ENCODE measurements around the gene MUC22. TPM values are rescaled to one million over a fixed set of nuclear protein-coding genes. Genes with fewer than 3 reads are reported as not detected.
A peak's percentile ranks its signal among the peaks of the same experiment; 100 is the strongest.
"Not testable (repeated sequence)": the region's sequence is repeated elsewhere in the genome, so short reads cannot be mapped to it uniquely, and the experiment has no call there.

MUC22 gene
- total RNA-seq, 1 donor from 2014 or later: not detected

DNA sequence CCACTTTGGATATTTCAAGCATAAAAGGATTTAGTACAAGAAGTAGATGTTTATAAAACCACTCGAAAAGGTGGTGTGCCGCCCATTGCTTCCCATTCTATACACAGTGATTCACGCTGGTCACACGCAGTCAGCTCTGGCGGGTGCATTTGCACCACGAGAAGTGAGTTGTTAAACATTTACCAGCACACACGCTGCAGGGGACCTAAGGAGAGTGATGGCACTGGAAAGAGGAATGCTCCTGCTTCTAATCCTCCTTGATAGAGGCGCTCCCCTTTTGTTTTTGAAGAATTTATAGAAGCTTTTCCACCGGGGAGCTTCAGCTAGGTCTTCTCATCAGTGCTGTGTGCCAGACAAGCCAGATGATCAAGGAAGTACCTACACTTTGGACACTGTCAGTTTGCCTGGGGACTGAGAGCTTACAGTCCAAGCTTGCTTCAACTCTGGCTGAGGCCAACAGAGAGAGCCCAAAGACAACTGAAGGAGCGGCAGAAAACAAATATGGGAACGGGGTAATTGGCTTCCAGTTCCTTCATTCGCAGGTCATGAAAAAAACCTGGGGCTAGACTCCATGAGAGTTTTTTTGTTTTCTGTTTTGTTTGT is 31.2 kb downstream of the MUC22 start:
- no peaks in the 10 kb centered on the region for H3K27me3 ChIP-seq
- ATAC-seq (peak; percentile 51), DNase-seq (no peak)
- H3K27ac ChIP-seq: no peak overlapping the region
- H3K9me3 ChIP-seq: no peaks in the 10 kb centered on the region
- peaks cover 6% of the 10 kb centered on the region for H3K4me1 ChIP-seq
- no peaks in the 10 kb centered on the region for H3K36me3 ChIP-seq
- intact Hi-C loops (cut with DNase I): no loop called here
- TF ChIP-seq, protein P1, sequence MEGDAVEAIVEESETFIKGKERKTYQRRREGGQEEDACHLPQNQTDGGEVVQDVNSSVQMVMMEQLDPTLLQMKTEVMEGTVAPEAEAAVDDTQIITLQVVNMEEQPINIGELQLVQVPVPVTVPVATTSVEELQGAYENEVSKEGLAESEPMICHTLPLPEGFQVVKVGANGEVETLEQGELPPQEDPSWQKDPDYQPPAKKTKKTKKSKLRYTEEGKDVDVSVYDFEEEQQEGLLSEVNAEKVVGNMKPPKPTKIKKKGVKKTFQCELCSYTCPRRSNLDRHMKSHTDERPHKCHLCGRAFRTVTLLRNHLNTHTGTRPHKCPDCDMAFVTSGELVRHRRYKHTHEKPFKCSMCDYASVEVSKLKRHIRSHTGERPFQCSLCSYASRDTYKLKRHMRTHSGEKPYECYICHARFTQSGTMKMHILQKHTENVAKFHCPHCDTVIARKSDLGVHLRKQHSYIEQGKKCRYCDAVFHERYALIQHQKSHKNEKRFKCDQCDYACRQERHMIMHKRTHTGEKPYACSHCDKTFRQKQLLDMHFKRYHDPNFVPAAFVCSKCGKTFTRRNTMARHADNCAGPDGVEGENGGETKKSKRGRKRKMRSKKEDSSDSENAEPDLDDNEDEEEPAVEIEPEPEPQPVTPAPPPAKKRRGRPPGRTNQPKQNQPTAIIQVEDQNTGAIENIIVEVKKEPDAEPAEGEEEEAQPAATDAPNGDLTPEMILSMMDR (IDR thresholded peaks at IDR 0.05): no peak
- H3K4me3 ChIP-seq: no peak overlapping the region

DNA sequence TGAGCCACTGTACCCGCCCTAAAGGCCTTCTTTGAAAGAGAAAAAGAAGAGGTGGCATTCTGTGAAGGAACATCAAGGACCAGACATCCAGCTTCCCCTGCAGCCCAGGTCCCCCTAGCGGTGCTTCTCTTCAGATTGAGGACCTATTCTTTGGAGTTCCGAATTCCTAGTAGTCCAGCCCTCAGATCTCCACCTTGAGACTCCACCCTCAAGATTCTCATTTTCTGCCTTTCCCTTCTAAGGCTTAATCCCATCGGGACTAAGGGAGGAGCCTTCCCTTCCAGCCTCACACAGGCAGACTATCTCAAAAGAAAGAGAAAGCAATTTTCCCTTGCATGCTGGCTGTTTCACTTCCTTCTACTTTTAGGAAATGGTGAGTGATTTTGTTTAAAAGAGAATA is 32.5 kb downstream of the MUC22 start:
- no peaks in the 10 kb centered on the region for H3K9me3 ChIP-seq
- no peak overlapping the region for H3K4me3 ChIP-seq
- no peaks in the 10 kb centered on the region for H3K27me3 ChIP-seq
- peaks cover 6% of the 10 kb centered on the region for H3K4me1 ChIP-seq
- no peak for DNase-seq
- TF ChIP-seq, protein P1 (IDR thresholded peaks at IDR 0.05): peak; percentile 52
- intact Hi-C loops (cut with DNase I): no loop called here
- H3K27ac ChIP-seq: no peak overlapping the region
- ATAC-seq: peak; percentile 70
- H3K36me3 ChIP-seq: no peaks in the 10 kb centered on the region

DNA sequence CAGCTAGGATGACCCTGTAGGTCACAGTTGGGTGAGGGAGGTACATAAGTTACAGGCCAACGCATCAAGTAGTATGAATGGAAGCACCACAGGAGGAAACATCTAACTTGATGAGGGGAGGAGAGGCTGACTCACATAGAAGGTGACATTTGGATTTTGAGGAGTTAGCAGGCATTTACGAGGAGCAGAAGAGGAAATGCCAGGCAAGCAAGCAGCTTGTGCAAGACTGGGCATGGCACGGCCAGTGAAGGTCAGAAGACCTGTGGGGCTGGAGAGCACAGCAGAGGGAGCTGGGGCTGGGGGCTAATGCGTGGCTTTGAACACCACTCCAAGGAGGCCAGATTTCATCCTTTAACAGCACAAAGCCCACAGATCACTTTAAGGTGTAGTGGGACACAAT is 37.8 kb downstream of the MUC22 start:
- H3K9me3 ChIP-seq: no peaks in the 10 kb centered on the region
- no peak overlapping the region for H3K4me3 ChIP-seq
- TF ChIP-seq, protein P1 (IDR thresholded peaks at IDR 0.05): no peak
- no peak overlapping the region for H3K27ac ChIP-seq
- peaks cover 6% of the 10 kb centered on the region for H3K27me3 ChIP-seq
- no peaks in the 10 kb centered on the region for H3K36me3 ChIP-seq
- peaks cover 2% of the 10 kb centered on the region for H3K4me1 ChIP-seq
- no peak for DNase-seq
- intact Hi-C loops (cut with DNase I): no loop called here
- peak; percentile 43 for ATAC-seq

DNA sequence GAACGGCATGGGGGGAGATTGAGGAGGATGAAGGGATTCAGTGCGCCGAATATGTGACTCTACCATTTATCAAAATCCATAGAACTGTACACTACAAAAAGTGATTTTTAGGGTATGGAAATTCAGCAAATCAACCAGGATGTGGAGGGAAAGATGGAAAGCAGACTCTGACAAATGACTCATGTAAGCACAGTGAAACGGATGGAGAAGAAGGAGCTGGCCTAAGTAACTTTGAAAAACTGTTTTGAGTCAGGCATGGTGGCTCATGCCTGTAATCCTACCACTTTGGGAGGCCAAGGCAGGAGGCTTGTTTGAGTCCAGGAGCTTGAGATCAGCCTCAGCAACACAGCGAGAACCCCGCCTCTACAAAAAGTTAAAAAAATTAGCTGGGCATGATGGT is 39.2 kb downstream of the MUC22 start:
- intact Hi-C loops (cut with DNase I): no loop called here
- no peaks in the 10 kb centered on the region for H3K9me3 ChIP-seq
- H3K4me1 ChIP-seq: no peaks in the 10 kb centered on the region
- ATAC-seq (no peak), DNase-seq (no peak)
- no peak overlapping the region for H3K4me3 ChIP-seq
- no peaks in the 10 kb centered on the region for H3K36me3 ChIP-seq
- TF ChIP-seq, protein P1 (IDR thresholded peaks at IDR 0.05): no peak
- no peak overlapping the region for H3K27ac ChIP-seq
- H3K27me3 ChIP-seq: peaks cover 6% of the 10 kb centered on the region

DNA sequence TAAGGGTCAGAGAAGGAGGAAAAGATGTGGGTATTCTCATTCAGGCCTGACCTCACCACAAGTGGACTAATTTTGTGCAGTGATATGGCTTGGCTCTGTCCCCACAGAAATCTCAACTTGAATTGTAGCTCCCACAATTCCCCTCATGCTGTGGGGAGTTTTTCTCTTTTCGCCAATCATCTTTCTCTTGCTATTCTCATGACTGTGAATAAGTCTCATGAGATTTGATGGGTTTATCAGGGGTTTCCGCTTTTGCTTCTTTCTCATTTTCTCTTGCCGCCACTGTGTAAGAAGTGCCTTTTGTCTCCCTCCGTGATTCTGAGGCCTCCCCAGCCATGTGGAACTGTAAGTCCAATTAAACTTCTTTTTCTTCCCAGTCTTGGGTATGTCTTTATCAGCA is 42.9 kb downstream of the MUC22 start:
- intact Hi-C loops (cut with DNase I); H3K9me3 ChIP-seq; H3K4me1 ChIP-seq; DNase-seq; H3K4me3 ChIP-seq; H3K27me3 ChIP-seq; ATAC-seq; H3K36me3 ChIP-seq; H3K27ac ChIP-seq: not testable (repeated sequence)

DNA sequence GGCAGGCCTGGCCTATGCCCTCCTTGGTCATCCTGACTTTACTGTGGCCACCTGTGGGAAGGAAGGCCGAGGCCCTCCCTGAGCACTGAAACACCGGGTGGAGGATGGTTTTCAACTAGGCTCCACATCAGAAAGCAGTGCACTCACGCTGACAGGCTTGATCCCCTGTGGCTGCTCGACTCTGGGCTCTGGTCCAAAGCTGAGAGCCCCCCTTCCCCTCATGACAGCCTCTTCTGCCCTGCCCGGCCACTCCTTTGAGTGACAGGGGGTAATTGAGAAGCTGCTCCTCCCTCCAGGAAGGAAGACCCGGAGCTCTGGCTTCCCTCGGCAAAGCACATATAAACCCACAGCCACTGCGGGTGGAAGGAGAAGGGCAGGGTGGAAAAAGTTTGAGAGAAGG is 43.6 kb downstream of the MUC22 start:
- DNase-seq (no peak), ATAC-seq (peak; percentile 18)
- intact Hi-C loops (cut with DNase I): no loop called here

More for the DNA sequence above, 43.6 kb downstream of the MUC22 start:
- H3K36me3 ChIP-seq: no peaks in the 10 kb centered on the region
- TF ChIP-seq, protein P1 (IDR thresholded peaks at IDR 0.05): no peak
- no peaks in the 10 kb centered on the region for H3K9me3 ChIP-seq
- H3K4me3 ChIP-seq: no peak overlapping the region
- no peak overlapping the region for H3K27ac ChIP-seq
- peaks cover 7% of the 10 kb centered on the region for H3K4me1 ChIP-seq
- H3K27me3 ChIP-seq: peaks cover 6% of the 10 kb centered on the region

All from upper lobe of right lung (tissue), 1 donor.